Fibroblast of gingiva (primary cell): ENCODE results near the gene WDR43.

ENCODE experiments used
- DNase-seq: peaks from one replicate; pipeline ENCODE4 v3.0.0-alpha.2; 2011; ENCODE audit warnings: low read depth

WDR43 gene

GRCh38 chr2:28994074-28994473, 99.6 kb downstream of the WDR43 start:
- DNase-seq: no peak

DNA sequence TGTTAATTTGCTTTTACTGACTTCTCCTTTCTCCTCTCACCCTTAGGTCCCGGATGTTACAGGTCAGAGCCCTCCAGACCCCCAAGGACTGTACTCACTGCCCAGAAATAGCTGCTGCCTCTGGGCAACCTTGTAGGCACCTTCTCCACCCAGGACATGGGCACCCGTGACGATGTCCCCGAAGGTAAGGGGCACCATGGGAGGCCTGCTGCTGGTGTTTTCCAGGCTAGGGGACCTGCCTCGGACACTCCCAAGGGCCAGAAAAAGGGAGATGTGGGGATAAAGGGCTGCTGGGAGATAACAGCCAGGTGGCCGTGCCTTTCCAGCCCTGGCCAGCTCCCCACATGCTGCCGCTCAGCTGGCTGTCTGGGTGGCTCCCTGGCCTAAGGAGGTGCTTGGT, 100.2 kb downstream of the WDR43 start:
- no peak for DNase-seq

DNA sequence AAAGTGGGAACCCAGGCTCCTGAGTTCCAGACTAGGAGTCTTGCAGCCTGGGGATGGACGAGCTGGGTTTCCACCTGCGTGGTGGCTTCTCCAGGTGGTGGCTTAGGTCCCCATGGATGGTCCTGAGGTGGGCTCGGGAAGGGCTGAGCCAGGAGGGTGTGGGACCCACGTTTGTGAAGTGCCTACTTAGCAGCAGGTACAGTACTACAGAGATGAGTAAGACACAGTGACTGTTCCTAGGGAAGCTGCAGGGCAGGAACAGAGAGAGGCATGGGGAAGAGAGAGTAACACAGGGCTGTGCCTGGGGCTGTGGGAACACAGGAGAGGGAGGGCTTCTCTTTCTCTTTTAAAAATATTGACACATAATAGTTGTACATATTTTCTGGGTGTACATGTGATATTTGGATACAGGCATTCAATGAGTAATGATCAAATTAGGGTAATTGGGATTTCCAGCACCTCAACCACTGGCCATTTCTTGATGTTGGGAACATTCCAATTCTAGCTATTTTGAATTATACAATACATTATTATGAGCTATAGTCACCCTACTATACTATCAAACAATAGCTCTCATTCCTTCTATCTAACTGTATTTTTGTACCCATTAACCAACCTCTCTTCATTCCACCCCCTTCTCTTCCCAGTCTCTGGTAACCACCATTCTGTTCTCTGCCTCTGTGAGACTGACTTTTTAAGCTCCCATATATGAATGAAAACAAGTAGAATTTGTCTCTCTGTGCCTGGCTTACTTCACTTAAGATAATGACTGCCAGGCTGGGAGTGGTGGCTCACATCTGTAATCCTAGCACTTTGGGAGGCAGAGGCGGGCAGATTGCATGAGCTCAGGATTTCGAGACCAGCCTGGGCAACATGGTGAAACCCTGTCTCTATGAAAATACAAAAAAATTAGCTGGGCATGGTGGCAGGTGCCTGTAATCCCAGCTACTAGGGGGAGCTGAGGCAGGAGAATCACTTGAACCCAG, 101.6 kb downstream of the WDR43 start:
- no peak for DNase-seq

- DNase-seq: no peak
Measured at GRCh38 chr2:28997237-28997846, 102.9 kb downstream of the WDR43 start.
